NOMO-1 treated with dmso at 0.1 percent for 144 hours (cell line): ENCODE results near the gene WDR88.
"Not testable (repeated sequence)": the region's sequence is repeated elsewhere in the genome, so short reads cannot be mapped to it uniquely, and the experiment has no call there.

ENCODE experiments used
- DNase-seq: peaks from one replicate; lab custom pipeline; 2025; ENCODE audit not compliant: unreplicated experiment; lab: John Stamatoyannopoulos, UW

WDR88 gene

DNA sequence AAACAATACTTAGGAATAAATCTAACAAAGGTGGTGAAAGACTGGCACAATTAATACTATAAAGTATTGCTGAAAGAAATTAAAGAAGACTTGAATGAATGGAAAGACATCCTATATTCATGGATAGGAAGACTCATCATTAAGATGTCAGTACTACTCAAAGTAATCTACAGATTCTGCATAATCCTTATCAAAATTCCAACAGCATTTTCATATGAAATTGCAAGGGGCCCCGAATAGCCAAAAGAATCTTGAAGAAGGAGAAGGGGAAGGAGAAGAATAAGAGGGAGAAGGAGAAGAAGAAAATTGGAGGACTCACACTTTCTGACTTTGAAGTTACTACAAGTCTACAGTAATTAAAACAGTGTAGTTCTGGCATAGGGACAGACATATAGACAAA lies 36.6 kb downstream of the WDR88 start:
- no peak for DNase-seq

DNA sequence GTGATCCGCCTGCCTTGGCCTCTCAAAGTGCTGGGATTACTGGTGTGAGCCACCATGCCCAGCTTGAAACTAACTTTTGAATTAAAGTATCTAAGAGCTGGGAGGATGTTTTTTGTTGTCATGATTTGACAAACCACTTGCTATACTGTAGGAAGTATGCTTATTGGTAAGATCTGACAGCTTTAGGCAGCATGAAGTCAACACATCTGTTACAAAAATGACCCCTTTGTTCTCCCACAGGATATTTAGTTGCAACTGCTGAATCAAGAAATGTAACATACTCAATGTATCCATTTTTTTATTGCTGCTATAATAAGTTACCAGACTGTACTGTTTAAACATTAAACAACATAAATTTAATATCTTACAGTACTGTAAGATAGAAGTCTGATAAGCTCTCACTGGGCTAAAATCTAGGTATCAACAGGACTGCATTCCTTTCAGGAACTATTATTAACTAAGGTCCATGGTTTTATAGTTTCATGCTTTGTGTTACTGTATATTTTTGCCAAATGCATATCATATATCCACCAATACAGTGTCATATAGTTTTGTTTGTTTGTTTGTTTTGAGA lies 39.4 kb downstream of the WDR88 start:
- no peak for DNase-seq

DNA sequence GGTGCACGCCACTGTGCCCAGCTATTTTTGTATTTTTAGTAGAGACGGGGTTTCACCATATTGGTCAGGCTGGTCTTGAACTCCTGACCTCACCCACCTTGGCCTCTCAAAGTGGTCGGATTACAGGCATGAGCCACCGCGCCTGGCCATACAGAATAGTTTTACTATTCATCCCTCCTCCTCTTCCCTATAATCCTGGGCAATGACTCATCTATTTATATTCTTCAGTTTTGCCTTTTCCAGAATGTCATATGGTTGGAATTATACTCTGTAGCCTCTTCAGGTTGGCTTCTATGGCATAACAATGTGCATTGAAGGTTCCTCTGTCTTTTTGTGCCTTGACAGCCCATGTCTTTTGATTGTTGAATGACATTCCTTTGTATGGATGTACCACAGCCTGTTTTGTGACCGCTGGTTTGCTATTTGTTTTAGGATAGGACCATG lies 40.0 kb downstream of the WDR88 start:
- DNase-seq: no peak

DNA sequence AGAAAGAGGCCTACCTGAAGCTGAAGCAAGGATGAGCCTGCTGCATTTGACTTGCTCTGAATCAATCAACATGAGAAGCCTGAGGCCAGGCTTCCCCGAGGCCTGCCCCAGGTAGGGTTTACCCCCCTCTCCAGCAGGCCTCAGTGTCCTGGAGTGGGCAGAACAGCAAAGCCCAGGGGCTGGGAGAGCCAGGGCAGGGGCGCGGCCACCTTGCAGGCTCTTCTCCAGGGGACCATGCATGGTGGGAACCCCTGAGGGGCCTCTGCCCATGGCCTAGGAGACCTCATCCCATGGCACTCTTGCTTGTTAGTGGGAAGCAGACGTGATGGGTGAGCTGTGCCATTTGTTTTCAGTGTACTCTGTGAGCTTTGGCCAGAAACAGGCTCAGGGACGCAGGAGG lies 42.3 kb downstream of the WDR88 start:
- DNase-seq: no peak

DNA sequence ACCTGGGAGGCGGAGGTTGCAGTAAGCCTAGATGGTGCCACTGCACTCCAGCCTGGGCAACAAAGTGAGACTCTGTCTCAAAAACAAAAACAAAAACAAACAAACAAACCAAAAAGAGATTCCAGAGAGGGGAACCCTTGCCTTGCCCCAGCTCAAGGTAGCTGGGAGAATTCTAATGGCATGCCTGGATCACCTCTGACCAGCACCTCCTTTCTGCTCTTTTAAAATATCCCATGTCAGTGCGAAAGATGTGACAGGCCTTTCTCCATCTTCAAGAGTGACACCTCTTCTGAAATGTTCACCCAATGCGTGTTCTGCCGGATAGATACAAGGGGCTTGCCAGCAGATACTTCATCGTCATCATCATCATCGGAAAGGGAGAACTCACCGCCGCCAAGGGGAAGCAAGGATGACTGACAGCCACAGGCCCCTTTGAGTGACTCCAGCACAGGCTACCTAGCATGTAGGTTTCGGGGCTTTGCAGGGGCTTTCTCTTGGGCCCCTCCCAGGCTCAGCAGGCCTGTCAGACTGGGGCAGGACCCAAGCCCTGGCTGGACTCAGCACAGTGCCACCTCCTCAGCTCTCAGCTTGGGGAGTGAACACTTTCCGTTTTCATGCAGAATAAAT lies 43.4 kb downstream of the WDR88 start:
- DNase-seq: no peak

DNA sequence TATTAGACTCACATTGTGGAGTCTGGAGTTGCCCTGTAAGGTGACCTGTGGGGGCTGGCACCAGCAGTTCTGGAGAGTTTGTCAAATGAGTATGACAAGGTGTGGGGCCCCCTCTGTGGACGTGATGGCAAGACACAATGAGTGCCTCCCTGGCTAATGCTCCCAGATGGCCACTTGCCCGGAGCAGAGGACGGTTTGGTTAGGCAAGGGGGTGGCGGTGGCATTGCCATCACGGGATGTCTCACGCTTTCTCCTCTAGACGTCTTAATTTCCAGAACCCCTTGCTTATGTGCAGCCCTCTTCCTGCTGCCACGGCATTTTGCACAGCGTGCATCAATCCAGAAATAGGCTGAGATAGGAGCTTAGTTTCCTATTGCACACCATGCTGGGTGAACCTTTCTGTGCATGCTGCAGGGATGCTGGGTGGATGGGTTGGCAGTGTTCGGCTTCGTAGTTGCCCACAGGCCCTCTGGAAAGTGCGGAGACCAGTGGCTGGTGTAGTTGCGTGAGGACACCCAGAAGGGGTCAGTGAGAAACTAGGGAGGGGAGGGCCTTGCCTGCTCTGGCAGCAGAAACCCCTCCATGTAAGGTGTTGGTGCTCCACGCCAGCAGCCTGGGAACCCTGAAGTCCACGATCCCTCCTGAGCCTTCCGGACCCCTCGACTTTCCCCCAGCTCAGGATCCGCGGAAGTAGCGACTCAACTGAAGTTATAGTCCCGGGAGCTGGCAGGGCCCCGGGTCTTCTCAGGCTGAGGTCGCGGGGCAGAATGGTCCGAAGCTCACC lies 44.2 kb downstream of the WDR88 start:
- DNase-seq: no peak

DNA sequence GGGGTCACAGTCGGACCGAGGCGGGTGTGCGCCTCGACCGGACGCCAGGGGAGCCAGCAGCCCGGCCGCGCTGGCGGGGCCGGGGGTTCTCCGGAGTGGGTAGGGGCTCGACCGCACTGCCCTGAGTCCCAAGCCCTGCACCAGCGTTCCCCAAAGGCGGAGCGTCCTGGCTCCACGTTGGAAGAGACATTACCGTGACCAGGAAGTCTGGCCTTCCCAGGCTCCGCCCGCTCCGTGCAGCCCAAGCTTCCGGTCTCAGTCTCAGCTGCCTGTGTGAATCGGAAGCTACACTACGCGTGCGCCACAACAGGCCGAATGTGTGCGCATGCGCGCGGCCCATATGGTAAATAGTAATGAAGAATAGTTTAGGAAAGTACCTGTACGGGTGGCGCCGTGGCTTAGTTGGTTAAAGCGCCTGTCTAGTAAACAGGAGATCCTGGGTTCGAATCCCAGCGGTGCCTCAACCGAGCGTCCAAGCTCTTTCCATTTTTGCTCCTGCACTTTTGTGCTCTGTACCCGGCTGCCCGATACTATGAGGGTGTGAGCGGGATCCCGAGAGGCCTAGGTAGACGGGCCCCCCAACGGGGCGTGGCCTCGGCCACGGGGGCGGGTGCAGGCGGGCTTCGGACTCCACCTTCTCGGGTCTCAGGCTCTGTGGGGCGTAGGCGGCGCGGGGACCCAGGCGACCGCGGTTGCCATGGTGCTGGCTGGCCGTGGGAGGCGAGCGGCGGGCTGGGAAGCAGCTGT lies 44.9 kb downstream of the WDR88 start:
- DNase-seq: peak; percentile 98

DNA sequence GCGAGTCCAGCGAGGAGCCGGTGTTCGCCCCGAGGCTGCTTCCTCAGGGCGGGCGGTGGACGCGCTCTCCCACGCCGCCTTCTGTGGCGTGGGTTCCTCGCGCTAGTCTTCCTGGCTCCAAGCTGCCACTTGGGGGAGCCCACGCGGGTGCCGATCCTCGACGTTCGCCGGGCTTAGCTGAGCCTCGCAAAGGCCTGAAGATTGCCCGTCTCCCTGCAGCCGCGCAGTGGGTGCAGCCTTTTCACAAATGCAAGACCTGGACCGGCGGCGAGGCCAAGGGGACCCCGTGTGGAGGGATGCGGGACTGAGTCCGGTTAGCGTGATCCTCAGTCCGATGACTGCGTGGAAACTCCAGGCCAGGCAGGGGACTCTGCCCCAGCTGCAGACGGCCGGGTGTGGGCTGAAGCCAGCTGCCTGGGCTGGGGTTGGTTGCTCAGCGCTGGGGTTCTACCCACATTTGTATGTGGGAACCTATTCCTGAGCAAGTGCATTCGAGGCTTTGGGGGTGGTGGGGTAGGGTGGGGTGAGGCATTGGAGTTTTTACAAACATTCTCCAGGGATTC lies 45.6 kb downstream of the WDR88 start:
- DNase-seq: no peak

DNA sequence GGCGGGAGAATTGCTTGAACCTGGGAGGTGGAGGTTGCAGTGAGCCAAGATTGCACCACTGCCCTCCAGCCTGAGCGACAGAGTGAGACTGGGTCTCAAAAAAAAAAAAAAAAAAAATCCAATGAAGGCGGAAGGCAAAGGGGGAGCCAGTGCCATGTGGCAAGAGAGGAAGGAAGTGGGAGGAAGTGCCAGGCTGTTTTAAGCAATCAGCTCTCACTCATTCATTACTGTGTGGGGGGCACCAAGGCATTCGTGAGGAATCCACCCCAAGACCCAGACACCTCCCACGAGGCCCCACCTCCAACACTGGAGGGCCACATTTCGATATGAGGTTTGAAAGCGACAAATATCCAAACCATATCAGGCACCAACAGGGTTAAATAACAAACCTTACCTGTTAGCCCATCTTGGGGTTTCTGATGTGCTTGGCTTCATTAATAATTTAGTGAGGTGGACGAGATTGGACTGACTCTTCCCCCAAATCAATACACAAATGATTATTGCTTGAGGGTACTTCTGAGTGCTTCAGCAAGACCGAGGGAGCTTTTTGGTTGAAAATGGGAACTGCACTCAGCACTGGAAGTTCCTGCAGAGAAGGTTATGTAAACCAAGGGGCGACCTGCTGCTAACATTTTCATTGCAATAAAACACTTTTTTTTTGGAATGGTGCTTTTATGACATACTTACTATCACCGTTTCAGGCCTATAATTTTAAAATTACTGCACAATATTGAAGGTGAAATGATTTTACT lies 54.7 kb downstream of the WDR88 start:
- DNase-seq: peak; percentile 72

DNA sequence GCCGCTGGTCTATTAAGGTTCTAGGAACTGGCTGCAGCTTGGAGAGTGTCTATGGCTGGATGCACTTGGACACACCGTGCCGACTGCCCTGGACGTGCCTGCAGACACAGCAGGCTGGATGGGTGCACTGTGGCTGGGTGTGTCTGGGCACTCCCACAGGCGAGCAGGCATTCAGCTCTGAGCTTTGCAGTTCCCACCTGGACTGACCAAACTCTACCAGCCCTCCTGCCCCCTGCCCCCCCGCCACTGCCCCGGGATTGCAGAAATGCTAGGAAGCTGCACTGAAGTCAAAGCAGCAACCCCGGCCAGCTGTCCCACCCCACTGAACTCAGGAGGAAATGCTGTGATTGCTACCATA lies 55.2 kb downstream of the WDR88 start:
- DNase-seq: no peak

DNA sequence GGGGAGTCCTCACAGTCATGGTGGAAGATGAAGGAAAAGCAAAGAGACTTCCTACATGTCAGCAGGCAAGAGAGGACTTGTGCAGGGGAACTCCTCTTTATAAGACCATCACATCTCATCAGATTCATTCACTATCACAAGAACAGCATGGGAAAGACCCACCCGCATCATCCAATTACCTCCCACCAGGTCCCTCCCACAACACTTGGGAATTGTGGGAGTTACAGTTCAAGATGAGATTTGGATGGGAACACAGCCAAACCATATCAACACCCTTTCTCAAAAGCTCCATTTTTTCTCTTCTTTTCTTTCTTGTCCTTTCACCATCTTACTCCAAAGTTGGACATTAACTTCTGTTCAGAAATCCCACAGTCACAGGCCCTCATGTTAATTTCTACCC lies 57.5 kb downstream of the WDR88 start:
- DNase-seq: no peak

DNA sequence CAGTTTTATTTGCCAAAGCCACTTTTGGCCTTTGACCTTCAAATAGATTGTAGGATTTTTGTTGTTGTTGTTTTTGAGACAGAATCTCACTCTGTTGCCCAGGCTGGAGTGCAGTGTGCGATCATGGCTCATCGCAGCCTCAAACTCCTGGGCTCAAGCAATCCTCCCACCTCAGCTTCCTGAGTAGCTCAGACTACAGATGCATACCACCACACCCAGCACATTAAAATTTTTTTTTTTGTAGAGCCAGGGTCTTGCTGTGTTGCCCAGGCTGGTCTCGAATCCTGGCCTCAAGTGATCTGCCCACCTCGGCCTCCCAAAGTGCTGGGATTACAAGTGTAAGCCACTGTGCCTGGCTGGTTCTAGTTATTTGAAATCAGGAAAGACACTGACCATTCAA lies 59.2 kb downstream of the WDR88 start:
- not testable (repeated sequence) for DNase-seq

DNA sequence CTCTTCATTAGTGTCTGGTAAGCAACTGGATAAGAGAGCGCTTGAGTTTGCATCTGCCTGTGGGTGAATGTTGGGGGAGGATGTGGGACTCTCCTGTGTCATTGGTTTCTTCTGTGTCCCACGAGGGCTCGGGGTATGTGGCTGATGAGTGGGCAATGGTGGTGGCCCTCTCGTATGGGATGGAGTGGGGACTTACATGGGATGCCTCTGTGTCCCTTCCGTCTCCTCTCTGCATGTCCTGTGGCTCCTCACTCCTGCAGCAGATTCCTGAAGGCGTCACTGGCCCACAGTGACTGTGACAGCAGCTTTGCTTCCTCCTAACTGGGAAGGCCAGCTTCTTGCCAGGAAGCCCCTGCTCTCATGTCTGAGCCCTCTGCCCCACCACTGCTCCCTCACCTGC lies 59.6 kb downstream of the WDR88 start:
- no peak for DNase-seq

DNA sequence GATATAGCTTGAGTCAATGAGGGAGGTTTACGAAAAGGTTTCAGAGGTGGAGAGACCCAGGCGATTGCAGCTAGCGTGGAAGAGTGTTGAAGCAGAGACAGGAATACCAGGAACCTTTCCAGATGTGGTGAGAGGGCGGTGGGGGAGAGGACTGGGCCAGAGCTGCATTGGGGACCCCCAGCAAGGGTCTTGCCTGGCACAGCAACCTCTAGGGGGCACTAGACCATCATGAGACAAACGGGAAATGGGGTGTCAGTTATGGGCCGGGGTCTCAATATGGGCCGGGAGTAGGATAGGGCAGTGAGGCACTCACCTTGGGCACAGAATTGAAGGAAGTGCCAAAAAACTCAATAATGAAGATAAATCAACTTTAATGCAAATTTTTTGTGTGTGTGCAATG lies 60.1 kb downstream of the WDR88 start:
- no peak for DNase-seq

DNA sequence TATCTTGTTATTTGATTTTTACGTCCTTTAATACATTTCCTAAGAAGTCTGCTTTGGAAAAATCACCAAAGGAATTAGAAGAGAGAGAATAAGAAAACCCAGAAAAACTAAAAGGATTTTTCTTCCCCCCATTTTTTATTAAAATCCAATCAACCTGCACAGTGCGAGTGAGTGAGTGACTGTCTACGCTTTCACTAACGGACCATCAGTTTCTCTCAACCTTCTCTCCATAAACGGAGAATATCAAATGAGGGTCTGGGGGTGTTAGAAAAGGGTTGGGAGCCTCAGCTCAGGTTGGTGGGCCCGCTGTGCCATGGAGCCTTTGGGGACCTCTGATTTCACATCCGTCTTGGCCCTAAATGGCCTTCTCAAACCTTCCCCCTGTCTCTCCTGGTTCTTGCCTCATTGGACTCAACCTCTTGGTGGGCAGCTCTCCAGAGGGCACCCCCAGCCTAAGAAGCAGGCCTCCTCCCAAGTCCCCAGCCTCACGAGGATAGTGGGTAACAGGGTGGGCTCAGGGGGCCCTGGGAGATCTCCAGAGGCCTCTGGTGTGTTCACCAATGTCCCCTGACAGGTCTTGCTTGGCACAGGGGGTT lies 61.5 kb downstream of the WDR88 start:
- no peak for DNase-seq

DNA sequence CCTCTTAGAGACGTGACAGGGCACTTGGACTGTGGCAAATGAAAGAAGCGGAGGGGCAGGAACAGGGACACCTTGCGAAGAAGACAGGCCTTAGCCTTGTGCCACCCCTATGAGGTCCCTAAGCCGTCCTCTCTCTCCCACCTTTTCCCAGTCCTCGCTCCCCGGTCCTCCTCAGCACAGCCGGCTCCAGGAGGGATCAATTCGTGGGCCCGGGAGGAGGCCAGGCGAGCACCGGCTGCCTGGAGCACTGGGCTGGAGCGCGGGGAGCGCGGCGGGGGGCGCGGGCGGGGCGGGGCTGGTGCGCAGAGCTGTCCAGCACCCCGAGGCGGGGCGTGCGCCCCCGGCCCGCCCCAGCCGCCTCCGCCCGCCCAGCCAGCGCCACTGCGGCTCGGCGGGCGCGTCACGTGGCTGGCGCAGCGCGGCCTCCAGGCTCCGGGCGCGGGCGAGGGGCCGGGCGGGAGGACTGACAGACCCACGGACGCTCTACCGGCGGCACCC lies 62.0 kb downstream of the WDR88 start, which contains the start of gene LRP3:
TSS of gene LRP3 (plus strand) at position 466 of the 498 bp plus-strand sequence. CDS start 456 bp downstream, outside the sequence.
- no peak for DNase-seq

DNA sequence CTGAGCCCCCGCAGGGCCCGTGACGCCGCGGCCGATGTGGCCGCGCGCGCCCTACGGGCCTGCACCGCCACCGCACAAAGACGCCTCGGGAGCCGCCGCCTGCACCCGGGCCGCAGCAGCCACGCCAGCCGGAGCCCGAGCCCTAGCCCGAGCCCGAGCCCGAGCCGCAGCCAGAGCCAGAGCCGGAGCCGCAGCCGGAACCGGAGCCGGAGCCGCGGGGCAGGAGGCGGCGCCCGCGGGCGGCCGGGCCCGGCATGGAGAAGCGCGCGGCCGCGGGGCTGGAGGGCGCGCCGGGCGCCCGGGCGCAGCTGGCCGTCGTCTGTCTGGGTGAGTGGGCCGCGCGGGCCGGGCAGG lies 62.6 kb downstream of the WDR88 start:
- DNase-seq: no peak

DNA sequence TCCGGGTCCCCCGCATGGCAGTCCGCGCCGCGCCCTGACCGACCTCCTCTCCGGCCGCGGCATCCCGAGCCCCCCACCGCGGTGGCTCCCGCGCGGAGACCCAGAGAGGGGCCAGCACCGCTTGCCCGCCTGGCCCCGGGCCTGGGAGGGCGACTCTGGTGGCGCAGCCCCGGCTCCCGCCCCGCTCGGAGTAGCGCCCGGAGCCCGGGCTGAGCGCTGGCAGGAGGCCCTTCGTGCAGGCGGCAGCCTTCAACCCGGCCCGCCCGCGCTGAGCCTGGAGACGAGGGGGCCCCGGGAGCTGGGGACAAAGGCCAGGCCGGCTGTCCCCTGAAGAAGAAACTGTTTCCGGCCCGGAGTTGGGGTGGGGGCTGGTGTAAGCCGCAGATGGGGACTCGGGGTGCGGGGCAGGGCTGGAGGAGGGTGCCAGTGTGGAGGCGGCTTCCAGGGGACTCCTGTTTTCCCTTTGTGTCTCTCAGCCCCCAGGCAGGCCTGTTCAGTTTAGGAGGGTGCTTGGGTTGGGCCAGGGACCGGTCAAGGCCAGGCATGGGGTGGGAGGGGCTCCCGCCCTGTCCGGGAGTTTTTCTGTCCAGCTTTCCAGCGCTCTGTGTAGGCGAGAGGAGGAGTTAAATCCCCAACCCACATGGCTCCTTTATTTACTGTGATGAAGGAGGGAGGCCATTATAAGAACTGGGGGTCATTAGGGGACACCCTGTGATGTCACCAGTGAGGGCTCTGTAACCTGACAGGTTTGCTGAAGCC lies 63.2 kb downstream of the WDR88 start:
- DNase-seq: no peak

DNA sequence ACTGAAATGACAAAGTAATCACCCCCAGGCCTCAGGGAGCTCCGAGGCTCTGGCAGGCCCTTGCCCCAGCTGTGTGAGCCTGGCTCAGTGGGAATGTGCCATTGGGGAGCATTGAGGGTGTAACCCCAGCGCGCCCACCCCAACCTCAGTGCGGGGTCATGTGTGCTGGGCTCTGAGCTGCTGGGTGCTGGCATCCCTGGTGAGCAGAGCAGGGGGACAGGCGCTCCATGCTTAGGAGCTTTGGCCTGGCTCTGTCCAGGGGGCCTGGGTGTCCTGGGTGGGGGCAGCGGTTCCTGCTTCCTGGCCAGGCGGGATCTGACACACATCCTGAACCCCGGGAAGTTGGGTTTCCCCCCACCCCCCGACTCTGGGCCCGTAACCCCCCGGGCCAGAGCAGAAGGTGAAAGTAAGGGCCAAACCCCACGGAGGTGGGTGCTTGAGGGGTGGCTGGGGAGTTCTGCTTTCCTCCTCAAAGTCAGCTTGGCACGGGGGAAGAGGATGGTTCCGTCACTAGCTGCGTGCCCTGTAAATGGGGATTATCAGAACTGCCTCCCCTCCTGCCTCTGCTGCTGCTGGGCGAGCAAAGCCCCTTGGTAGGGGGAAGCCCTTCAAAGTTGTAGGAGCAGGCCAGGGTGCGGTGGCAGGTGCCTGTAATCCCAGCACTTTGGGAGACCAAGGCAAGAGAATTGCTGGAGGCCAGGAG lies 63.9 kb downstream of the WDR88 start:
- DNase-seq: no peak
